Panc1 (cell line): Measurements from ENCODE around the gene BORCS8. TPM values are rescaled to one million over a fixed set of nuclear protein-coding genes. Genes with fewer than 3 reads are reported as not detected.

Experiments
- ATAC-seq: fragments of 200-7000 bp; cut with Tn5 transposase; 2 replicates; pipeline ENCODE4 v1.9.1; 2020; ENCODE audit warnings: mild to moderate bottlenecking, moderate library complexity
- BruUV-seq: library from RNA; stranded (reverse); fragments of 400-500 nt; replicated peaks from 2 replicates; lab custom pipeline; 2021; lab: Mats Ljungman, UMichigan
- CTCF ChIA-PET: fragments of 300-600 bp; sonication (Branson Sonifier 250); formaldehyde crosslinking; loops from one replicate; lab custom pipeline; 2022; ENCODE audit warnings: antibody characterized with exemption; lab: Charles Lee
- POLR2A ChIA-PET: fragments of 300-600 bp; sonication (Branson Sonifier 250); formaldehyde crosslinking; loops from one replicate; lab custom pipeline; 2022; ENCODE audit warnings: antibody characterized with exemption; lab: Charles Lee
- DNase-seq: peaks from one replicate; pipeline ENCODE4 v3.0.0-alpha.2; 2010; ENCODE audit warnings: low read depth, low spot score
- H3K27ac ChIP-seq: 2 replicates; pipeline ENCODE4 v1.5.1; 2011; ENCODE audit warnings: mild to moderate bottlenecking, low read length, inconsistent platforms
- H3K27me3 ChIP-seq: fragments of 200-500 bp; sonication (Bioruptor generic); 2 replicates; pipeline ENCODE4 v1.6.0; 2014; ENCODE audit warnings: low read length, inconsistent platforms; ENCODE audit not compliant: control insufficient read depth, insufficient read depth
- H3K36me3 ChIP-seq: fragments of 200-500 bp; sonication (Bioruptor generic); 2 replicates; pipeline ENCODE4 v1.5.1; 2014; ENCODE audit warnings: inconsistent platforms, mild to moderate bottlenecking, low read length, moderate library complexity; ENCODE audit not compliant: control insufficient read depth, insufficient read depth
- H3K4me1 ChIP-seq: 2 replicates; pipeline ENCODE4 v1.5.1; 2011; ENCODE audit warnings: inconsistent platforms, mild to moderate bottlenecking, low read length, moderate library complexity; ENCODE audit not compliant: control insufficient read depth, insufficient read depth
- H3K4me3 ChIP-seq, 2 experiments: 2 replicates each; pipeline ENCODE4 v1.5.1; 2011 to 2012; ENCODE audit warnings: low read depth in 2 of 2, low read length in 2 of 2, mild to moderate bottlenecking in 2 of 2, inconsistent platforms in 1 of 2, moderate library complexity in 1 of 2
- H3K9me3 ChIP-seq: fragments of 200-500 bp; sonication (Bioruptor generic); 2 replicates; pipeline ENCODE4 v1.5.1; 2014; ENCODE audit warnings: low read depth, mild to moderate bottlenecking, inconsistent platforms, low read length, moderate library complexity; ENCODE audit not compliant: control insufficient read depth, insufficient read depth
- POLR2AphosphoS5 ChIP-seq: IDR thresholded peaks from 2 replicates; pipeline ENCODE4 v1.6.1; 2012; ENCODE audit warnings: mild to moderate bottlenecking, low read depth, low read length, moderate library complexity
- SIN3A ChIP-seq: IDR thresholded peaks from 2 replicates; pipeline ENCODE4 v1.6.1; 2012; ENCODE audit warnings: low read depth, mild to moderate bottlenecking, low read length, moderate library complexity, borderline replicate concordance; ENCODE audit not compliant: insufficient read depth
- TCF7L2 ChIP-seq: IDR thresholded peaks from 2 replicates; pipeline ENCODE4 v1.6.1; 2011; ENCODE audit warnings: mild to moderate bottlenecking, low read depth, low read length, inconsistent platforms
- in situ Hi-C: cut with HindIII; loops from 2 replicates; pipeline ENCODE4 v1.10.0; 2016; ENCODE audit warnings: low sequenced_read_pairs, low pct_unique_long_range_greater_than_20kb
- intact Hi-C: fragments of 100-400 bp; cut with micrococcal nuclease; formaldehyde crosslinking; loops from one replicate; pipeline ENCODE4 v1.10.0; 2022; ENCODE audit not compliant: unreplicated experiment
- total RNA-seq: library from RNA; stranded (reverse); gene quantifications from one replicate; pipeline ENCODE4 v1.2.1, GENCODE V29; 2021; ENCODE audit not compliant: unreplicated experiment
- TF ChIP-seq, protein P1 (sequence below): fragments of 450-650 bp; IDR thresholded peaks from 2 replicates; pipeline ENCODE4 v1.5.1; 2017; ENCODE audit warnings: mild to moderate bottlenecking
- TF ChIP-seq, protein P2 (sequence below), 2 experiments: IDR thresholded peaks; 2 replicates each; pipeline ENCODE4 v1.6.1; 2011 to 2012; ENCODE audit warnings: low read depth in 2 of 2, control low read depth in 1 of 2, low read length in 1 of 2, mild to moderate bottlenecking in 1 of 2, moderate library complexity in 1 of 2; ENCODE audit not compliant: insufficient read depth in 1 of 2

BORCS8 gene
- total RNA-seq, 1 experiment from 2014 or later: 37.8 TPM

DNA sequence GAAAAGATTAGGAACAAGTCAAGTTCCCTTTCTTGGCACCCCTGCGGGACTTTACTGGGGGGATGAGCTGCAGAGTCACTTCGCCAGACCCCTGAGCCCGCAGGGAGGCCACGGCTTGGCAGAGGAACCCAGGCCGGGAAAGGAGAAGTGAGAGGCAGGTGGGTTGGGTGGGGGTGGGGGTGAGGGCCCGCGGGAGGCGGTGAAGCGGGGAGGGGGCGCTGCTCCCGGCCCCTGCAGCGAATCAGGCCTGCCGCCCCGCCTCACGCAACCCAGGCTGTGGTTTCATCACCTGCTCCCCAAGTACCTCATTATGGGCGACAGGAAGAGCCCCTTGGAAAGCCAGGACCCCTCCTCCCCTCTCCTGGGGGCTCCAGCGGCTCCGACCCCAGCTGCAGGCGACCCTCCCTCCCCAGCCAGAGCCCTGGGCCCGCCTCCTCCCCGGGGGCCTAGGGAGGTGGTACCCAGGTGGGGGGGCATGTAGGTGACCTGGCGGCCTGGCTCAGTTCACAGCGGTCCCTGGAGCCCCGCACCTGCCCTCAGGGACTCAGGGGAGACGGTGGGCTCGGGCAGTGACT is 31.4 kb downstream of the BORCS8 start:
- ChIA-PET POLR2A (no interaction called here), CTCF (no interaction called here)
- Histone ChIP-seq H3K27me3 (no peaks in the 10 kb centered on the region), H3K9me3 (no peaks in the 10 kb centered on the region), H3K36me3 (no peaks in the 10 kb centered on the region), H3K27ac (no peak overlapping the region), H3K4me3 (no peak overlapping the region), H3K4me1 (no peaks in the 10 kb centered on the region)
- BruUV-seq: no TSS peak
- TF ChIP-seq, protein P1, sequence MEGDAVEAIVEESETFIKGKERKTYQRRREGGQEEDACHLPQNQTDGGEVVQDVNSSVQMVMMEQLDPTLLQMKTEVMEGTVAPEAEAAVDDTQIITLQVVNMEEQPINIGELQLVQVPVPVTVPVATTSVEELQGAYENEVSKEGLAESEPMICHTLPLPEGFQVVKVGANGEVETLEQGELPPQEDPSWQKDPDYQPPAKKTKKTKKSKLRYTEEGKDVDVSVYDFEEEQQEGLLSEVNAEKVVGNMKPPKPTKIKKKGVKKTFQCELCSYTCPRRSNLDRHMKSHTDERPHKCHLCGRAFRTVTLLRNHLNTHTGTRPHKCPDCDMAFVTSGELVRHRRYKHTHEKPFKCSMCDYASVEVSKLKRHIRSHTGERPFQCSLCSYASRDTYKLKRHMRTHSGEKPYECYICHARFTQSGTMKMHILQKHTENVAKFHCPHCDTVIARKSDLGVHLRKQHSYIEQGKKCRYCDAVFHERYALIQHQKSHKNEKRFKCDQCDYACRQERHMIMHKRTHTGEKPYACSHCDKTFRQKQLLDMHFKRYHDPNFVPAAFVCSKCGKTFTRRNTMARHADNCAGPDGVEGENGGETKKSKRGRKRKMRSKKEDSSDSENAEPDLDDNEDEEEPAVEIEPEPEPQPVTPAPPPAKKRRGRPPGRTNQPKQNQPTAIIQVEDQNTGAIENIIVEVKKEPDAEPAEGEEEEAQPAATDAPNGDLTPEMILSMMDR: no peak
- no peak for TF ChIP-seq TCF7L2
- no peak for TF ChIP-seq POLR2AphosphoS5
- TF ChIP-seq SIN3A: no peak
- TF ChIP-seq, protein P2, sequence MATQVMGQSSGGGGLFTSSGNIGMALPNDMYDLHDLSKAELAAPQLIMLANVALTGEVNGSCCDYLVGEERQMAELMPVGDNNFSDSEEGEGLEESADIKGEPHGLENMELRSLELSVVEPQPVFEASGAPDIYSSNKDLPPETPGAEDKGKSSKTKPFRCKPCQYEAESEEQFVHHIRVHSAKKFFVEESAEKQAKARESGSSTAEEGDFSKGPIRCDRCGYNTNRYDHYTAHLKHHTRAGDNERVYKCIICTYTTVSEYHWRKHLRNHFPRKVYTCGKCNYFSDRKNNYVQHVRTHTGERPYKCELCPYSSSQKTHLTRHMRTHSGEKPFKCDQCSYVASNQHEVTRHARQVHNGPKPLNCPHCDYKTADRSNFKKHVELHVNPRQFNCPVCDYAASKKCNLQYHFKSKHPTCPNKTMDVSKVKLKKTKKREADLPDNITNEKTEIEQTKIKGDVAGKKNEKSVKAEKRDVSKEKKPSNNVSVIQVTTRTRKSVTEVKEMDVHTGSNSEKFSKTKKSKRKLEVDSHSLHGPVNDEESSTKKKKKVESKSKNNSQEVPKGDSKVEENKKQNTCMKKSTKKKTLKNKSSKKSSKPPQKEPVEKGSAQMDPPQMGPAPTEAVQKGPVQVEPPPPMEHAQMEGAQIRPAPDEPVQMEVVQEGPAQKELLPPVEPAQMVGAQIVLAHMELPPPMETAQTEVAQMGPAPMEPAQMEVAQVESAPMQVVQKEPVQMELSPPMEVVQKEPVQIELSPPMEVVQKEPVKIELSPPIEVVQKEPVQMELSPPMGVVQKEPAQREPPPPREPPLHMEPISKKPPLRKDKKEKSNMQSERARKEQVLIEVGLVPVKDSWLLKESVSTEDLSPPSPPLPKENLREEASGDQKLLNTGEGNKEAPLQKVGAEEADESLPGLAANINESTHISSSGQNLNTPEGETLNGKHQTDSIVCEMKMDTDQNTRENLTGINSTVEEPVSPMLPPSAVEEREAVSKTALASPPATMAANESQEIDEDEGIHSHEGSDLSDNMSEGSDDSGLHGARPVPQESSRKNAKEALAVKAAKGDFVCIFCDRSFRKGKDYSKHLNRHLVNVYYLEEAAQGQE (IDR thresholded peaks at IDR 0.05; ENCODE audit: insufficient read depth in 1 of 2, low read depth in 2 of 2, low read length in 1 of 2): no peak
- ATAC-seq (no peak), DNase-seq (no peak)
- intact Hi-C loops (no loop called here), in situ Hi-C loops (no loop called here)

DNA sequence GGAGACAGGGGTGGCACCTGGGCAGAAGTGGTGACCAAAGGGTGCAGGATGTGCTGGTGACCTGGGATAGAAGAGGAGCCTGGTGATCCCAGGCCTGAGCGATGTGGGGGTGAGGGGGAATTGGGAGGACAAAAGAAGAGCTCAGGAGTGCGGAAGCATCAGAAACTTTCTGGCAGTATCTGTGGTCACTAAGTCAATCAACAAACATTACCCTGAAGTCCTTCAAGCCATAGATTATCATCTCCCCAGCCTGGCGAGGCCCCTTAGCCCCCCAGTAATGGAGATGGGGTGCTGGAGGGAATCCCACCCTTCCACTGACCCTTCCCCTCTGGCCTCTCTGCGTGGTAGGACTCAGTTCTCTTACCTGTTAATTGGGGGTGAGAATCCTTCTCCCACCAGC is 32.4 kb downstream of the BORCS8 start:
- H3K9me3 ChIP-seq: no peaks in the 10 kb centered on the region
- ChIA-PET CTCF (no interaction called here), POLR2A (no interaction called here)
- H3K4me1 ChIP-seq: no peaks in the 10 kb centered on the region
- DNase-seq (no peak), ATAC-seq (no peak)
- no TSS peak for BruUV-seq
- intact Hi-C loops: no loop called here
- TF ChIP-seq, protein P2 (IDR thresholded peaks at IDR 0.05; ENCODE audit: insufficient read depth in 1 of 2, low read depth in 2 of 2, low read length in 1 of 2): no peak
- TF ChIP-seq TCF7L2 (no peak), SIN3A (no peak), POLR2AphosphoS5 (no peak)
- TF ChIP-seq, protein P1: no peak
- no peaks in the 10 kb centered on the region for H3K36me3 ChIP-seq
- in situ Hi-C loops: no loop called here
- no peak overlapping the region for H3K4me3 ChIP-seq
- H3K27me3 ChIP-seq: no peaks in the 10 kb centered on the region
- H3K27ac ChIP-seq: no peak overlapping the region
